Measurements from ENCODE around the gene FYN. TPM values are rescaled to one million over a fixed set of nuclear protein-coding genes. Genes with fewer than 3 reads are reported as not detected.

The FYN gene
- total RNA-seq, 2 donors from 2014 or later = 11.3 to 21.5 TPM

DNA sequence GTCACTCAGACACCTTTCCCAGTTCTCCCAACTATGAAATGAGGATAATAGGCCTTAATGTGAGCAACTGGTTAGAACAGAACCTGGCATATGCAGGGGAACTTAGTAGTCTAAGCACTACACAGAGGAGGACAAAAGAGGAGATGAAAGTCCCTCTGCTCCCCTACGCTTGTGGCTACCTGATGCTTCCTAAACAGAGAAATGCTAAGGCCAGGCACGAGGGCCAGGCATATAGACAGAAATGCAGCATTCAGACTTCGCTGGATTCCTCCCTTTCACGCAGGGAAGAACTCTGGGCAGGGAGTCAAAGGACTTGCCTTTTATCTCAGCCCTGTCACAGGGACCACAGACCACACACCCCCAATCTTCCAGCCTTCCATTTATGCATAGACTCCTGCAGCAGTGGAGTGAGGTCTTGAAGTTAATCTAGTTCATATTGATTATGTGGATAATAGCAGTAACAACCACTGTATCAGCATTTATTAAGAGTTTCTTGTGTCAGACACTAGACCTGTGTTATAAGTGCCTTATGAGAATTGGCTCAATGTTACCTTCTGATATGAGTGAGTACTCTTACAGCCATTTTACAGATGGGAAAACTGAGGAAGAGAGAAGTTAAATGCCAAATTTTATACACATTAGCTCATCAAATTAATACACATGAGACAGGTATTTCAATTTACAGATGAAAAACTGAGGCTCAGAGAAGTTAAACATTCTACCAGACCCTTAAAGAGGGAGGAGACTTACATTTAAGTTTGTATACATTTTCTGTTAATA lies 240.6 kb downstream of the FYN start:
- Histone ChIP-seq H3K4me1 (peaks cover 5% of the 10 kb centered on the region), H3K9ac (ENCODE audit: low read depth in 2 of 2, low read length in 2 of 2) (peak overlapping the region in 1 of 2 donors; percentile 48), H3K4me3 (no peak overlapping the region), H3K27ac (peak overlapping the region; percentile 23), H3K27me3 (no peaks in the 10 kb centered on the region), H3K36me3 (no peaks in the 10 kb centered on the region), H3K9me3 (no peaks in the 10 kb centered on the region)
- TF ChIP-seq, protein P1, sequence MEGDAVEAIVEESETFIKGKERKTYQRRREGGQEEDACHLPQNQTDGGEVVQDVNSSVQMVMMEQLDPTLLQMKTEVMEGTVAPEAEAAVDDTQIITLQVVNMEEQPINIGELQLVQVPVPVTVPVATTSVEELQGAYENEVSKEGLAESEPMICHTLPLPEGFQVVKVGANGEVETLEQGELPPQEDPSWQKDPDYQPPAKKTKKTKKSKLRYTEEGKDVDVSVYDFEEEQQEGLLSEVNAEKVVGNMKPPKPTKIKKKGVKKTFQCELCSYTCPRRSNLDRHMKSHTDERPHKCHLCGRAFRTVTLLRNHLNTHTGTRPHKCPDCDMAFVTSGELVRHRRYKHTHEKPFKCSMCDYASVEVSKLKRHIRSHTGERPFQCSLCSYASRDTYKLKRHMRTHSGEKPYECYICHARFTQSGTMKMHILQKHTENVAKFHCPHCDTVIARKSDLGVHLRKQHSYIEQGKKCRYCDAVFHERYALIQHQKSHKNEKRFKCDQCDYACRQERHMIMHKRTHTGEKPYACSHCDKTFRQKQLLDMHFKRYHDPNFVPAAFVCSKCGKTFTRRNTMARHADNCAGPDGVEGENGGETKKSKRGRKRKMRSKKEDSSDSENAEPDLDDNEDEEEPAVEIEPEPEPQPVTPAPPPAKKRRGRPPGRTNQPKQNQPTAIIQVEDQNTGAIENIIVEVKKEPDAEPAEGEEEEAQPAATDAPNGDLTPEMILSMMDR (IDR thresholded peaks at IDR 0.05) = no peak
- intact Hi-C loops (cut with DNase I) = no loop called here
- no peak for DNase-seq

DNA sequence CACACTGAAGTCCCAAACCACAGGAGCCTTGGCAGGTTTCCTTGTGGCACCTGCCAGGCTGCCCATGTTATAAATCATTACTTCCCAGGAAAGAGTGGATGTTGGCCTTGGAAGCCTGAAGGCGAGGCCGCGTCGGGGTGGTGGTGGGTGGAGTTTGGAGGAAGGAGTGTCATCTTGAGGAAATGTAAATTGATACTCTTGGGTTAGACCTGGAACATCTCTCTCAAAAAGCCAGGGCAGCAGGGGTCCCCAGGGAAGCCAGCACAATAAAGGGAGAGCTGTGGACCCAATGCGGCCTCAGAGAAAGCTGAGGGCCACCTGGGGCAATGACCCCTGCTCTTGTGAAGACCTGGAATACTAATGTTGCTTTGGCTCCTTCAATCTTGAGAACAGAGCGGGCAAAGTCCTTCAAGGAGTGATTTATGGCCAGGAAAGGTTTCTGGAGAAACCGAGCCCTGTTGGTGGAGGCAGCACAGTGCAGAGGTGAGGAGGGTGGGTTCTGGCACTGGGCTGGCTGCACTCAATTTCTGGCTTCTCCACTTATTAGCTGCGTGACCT lies 241.3 kb downstream of the FYN start:
- Histone ChIP-seq H3K4me1 (peaks cover 5% of the 10 kb centered on the region), H3K4me3 (no peak overlapping the region), H3K27ac (peak overlapping the region; percentile 23), H3K36me3 (no peaks in the 10 kb centered on the region), H3K9ac (ENCODE audit: low read depth in 2 of 2, low read length in 2 of 2) (peak overlapping the region in 1 of 2 donors; percentile 48), H3K27me3 (no peaks in the 10 kb centered on the region), H3K9me3 (no peaks in the 10 kb centered on the region)
- TF ChIP-seq, protein P1 (IDR thresholded peaks at IDR 0.05) = no peak
- DNase-seq = peak; percentile 84
- intact Hi-C loops (cut with DNase I) = no loop called here

DNA sequence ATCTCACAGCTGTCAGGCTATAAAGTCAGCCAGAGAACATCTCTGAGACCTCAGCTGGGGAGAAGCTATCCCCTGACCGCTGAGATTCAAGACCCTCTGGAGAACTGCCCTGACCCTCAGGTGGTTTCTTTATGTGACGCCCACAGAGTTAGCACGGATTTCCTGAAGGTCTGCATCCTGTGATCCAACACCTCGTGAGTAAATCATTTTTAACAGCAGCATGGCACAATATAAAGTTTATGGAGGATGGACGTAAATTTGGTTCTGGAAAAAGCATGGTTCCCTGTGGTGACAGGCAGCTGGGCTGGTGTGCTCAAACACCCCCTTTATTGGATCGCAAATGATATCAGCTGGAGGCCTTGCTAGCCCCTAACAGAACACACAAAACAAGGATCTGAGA lies 242.2 kb downstream of the FYN start:
- no peak overlapping the region for H3K27ac ChIP-seq
- intact Hi-C loops (cut with DNase I) = no loop called here

DNA sequence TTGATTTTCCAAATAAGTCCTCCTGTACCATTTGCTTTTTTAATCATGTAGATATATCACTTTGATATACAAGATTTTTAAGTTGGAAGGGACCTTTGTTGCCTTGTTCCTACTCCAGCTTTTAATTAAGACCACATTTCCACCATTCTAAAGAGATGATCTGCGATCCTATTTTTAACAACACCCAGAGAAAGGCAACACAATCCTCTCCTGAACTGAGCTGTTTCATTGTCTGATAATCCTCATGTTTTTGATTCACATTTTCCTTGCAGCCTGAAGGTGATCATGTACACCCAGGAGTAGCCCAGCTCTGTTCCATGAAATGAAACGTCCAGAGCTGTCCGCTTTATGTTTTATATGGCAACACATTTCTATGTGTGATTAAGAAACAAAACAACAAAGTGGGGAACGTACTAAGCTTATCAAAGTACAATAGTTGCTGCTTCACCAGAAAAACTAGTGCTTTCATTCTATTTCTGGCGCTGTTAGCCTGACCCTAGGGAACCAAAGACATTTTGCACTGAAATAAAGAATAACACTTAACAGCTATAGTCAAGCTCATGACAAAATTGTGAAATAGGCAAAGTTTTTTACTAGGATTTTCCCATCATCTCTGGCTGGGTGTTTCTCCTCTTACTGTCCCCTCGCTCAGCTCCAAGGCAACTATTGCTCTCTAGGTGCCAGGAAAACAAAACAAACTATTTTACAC lies 245.0 kb downstream of the FYN start:
- no peak for DNase-seq

More for the DNA sequence above, 242.2 kb downstream of the FYN start:
- no peaks in the 10 kb centered on the region for H3K9me3 ChIP-seq
- H3K36me3 ChIP-seq = no peaks in the 10 kb centered on the region
- peaks cover 5% of the 10 kb centered on the region for H3K4me1 ChIP-seq
- TF ChIP-seq, protein P1 (IDR thresholded peaks at IDR 0.05) = no peak
- H3K27me3 ChIP-seq = no peaks in the 10 kb centered on the region
- DNase-seq = no peak
- no peak overlapping the region for H3K9ac ChIP-seq (ENCODE audit: low read depth in 2 of 2, low read length in 2 of 2)
- H3K4me3 ChIP-seq = no peak overlapping the region

DNA sequence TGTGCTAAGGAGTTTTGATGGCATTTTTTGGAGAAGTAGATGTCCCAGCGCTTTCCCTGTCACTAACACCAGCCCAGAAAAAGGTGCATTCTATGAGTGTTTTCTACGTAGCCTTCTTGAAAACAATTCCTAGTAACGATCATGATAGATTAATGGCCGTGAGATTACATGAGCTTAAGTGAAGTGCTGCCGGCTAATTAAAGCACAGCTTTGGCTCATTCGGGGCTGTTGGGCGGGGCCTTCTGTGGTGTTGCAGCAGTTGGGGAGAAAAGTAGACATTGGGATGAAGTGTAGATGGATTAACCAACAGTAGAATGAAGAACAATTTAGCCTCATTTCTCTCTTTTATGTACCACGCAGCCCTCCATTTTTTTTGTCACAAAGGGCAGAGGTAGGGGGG lies 246.8 kb downstream of the FYN start:
- Histone ChIP-seq H3K27me3 (no peaks in the 10 kb centered on the region), H3K4me3 (no peak overlapping the region), H3K9ac (ENCODE audit: low read depth in 2 of 2, low read length in 2 of 2) (peak overlapping the region in 1 of 2 donors; percentile 23), H3K9me3 (no peaks in the 10 kb centered on the region), H3K36me3 (no peaks in the 10 kb centered on the region), H3K27ac (peak overlapping the region; percentile 15), H3K4me1 (peaks cover 5% of the 10 kb centered on the region)
- TF ChIP-seq, protein P1 (IDR thresholded peaks at IDR 0.05) = no peak
- no peak for DNase-seq
- intact Hi-C loops (cut with DNase I) = no loop called here

More for the DNA sequence above, 245.0 kb downstream of the FYN start:
- intact Hi-C loops (cut with DNase I) = no loop called here
- H3K9me3 ChIP-seq = no peaks in the 10 kb centered on the region
- H3K27ac ChIP-seq = no peak overlapping the region
- no peaks in the 10 kb centered on the region for H3K36me3 ChIP-seq
- no peak overlapping the region for H3K4me3 ChIP-seq
- H3K9ac ChIP-seq (ENCODE audit: low read depth in 2 of 2, low read length in 2 of 2) = no peak overlapping the region
- H3K27me3 ChIP-seq = no peaks in the 10 kb centered on the region
- TF ChIP-seq, protein P1 (IDR thresholded peaks at IDR 0.05) = no peak
- H3K4me1 ChIP-seq = peaks cover 5% of the 10 kb centered on the region
